Stimulated activated naive B cell treated with anti-CD40 and anti-IgM and Interleukin-4, amounts not matched to agents 10 μg/mL and 1 μg/mL and 100 μg/mL, for 72 hours (primary cell): ENCODE data around the gene RHOBTB3.

Experiments used
- ATAC-seq, 2 donors: fragments of 150-1000 bp; cut with Tn5 transposase; replicated peaks; 2 replicates each; pipeline ENCODE4 v1.10.0; 2021; ENCODE audit warnings: moderate library complexity in 1 of 2
- DNase-seq: peaks from one replicate; pipeline ENCODE4 v3.0.0; 2021
- H3K27ac Mint-ChIP-seq: one replicate; pipeline ENCODE4 v1.8.0; 2022; ENCODE audit warnings: mild to moderate bottlenecking, mixed read lengths
- H3K27me3 Mint-ChIP-seq, 2 donors: one replicate each; pipeline ENCODE4 v1.8.0; 2022; ENCODE audit warnings: mixed read lengths in 2 of 2
- H3K36me3 Mint-ChIP-seq, 2 donors: one replicate each; pipeline ENCODE4 v1.8.0; 2022; ENCODE audit warnings: mixed read lengths in 2 of 2, mild to moderate bottlenecking in 1 of 2
- H3K4me1 Mint-ChIP-seq, 2 donors: one replicate each; pipeline ENCODE4 v1.8.0; 2022; ENCODE audit warnings: mixed read lengths in 2 of 2, mild to moderate bottlenecking in 1 of 2
- H3K4me3 Mint-ChIP-seq, 2 donors: one replicate each; pipeline ENCODE4 v1.8.0; 2022; ENCODE audit warnings: mild to moderate bottlenecking in 2 of 2, mixed read lengths in 2 of 2, moderate library complexity in 1 of 2
- H3K9me3 Mint-ChIP-seq, 2 donors: one replicate each; pipeline ENCODE4 v1.8.0; 2022; ENCODE audit warnings: mixed read lengths in 2 of 2, mild to moderate bottlenecking in 1 of 2

Gene RHOBTB3

DNA sequence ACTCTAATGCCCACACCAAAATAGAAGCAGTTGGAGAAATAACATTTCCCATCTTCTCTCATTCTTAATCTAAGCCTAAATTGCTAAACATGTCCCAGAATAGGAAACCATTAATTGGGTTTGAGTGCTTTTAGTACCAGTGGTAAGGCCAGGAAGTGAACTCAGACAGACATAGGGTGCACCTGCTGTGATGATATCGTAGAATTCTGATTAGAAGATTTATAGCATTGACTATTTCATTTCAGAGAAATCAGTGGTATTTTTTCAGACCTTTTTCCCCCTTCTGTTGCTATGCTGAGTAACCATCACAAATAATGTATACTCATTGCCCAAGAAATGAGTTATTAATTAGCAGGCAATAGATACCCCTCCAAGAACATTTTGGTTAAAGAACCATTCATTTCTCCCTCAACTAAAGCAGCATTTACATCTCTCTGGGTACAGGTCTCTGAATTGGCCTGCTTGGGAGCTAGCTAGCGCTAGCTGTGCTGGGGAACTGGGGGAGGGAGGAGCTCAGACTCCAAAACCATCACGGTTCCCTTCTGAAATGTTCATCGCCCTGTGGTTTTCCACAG is 84.1 kb downstream of the RHOBTB3 start:
- H3K9me3 Mint-ChIP-seq: no peaks in the 10 kb centered on the region
- H3K27ac Mint-ChIP-seq: no peak overlapping the region
- ATAC-seq: peak in 1 of 2 donors; percentile 17
- peaks cover 8 to 16% of the 10 kb centered on the region in 2 donors for H3K36me3 Mint-ChIP-seq
- H3K27me3 Mint-ChIP-seq: no peaks in the 10 kb centered on the region
- no peak for DNase-seq
- H3K4me3 Mint-ChIP-seq: no peak overlapping the region
- peaks cover 45 to 68% of the 10 kb centered on the region in 2 donors for H3K4me1 Mint-ChIP-seq

DNA sequence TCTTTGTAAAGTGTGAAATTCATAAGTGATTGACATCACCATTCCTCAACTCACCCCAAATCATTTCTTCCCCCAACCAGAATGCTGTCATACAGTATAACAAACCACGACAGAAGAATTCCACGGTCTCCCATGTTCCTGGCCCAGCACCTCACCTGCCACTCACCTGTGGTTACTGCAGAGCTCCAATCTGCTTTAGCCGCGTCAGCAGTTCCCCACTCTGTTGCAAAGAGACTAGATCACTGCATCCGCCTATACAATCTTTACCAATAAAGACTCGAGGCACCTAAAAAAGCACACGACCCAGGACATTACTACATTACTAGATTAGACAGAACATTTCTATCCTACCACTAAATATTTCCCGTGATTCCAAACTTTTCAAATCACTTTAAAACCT is 85.2 kb downstream of the RHOBTB3 start:
- peaks cover 8 to 16% of the 10 kb centered on the region in 2 donors for H3K36me3 Mint-ChIP-seq
- no peak overlapping the region for H3K27ac Mint-ChIP-seq
- DNase-seq (no peak), ATAC-seq (no peak)
- H3K9me3 Mint-ChIP-seq: no peaks in the 10 kb centered on the region
- H3K27me3 Mint-ChIP-seq: no peaks in the 10 kb centered on the region
- no peak overlapping the region for H3K4me3 Mint-ChIP-seq
- H3K4me1 Mint-ChIP-seq: peaks cover 40 to 63% of the 10 kb centered on the region in 2 donors

DNA sequence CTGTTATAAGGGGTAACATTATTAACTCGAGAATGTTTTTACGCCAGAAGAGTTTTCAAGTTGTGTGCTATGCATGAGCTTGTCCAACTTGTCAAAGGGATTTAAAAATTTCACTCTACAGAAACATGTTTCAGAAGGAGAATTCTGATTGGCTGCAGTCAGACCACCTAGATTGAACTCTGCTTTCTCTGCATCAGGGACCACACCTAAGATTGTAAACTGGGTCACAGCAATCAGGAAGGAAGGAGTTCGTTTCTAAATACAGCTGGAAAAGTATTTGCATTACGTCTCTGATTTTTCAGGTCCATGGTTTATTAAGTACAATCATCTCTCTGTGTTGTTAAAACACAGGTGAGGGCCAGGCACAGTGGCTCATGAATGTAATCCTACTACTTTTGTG is 85.6 kb downstream of the RHOBTB3 start:
- Mint-ChIP-seq H3K9me3 (no peaks in the 10 kb centered on the region), H3K27ac (no peak overlapping the region), H3K4me3 (no peak overlapping the region), H3K27me3 (no peaks in the 10 kb centered on the region), H3K36me3 (peaks cover 8 to 15% of the 10 kb centered on the region in 2 donors), H3K4me1 (peaks cover 42 to 63% of the 10 kb centered on the region in 2 donors)
- DNase-seq (no peak), ATAC-seq (no peak)

DNA sequence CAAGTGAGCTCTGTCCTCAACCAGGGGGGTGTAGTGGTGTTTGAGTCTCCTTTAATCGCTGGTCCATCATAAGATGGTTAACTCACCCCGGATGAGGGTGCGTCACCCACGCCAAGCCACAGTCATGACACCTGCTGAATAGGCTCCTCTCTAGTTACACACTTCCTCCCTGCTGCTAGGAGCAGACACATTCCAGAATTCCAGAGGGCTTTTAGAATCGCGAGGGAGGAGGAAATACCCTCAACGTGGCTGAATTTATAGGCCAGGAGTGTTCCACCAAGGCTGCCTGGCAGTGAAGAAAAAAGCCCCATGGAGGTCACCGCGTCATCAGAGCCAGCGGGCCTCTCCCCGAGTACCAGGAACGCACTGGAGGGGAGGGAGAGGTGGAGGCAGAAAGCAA is 86.3 kb downstream of the RHOBTB3 start:
- no peaks in the 10 kb centered on the region for H3K9me3 Mint-ChIP-seq
- H3K27me3 Mint-ChIP-seq: no peaks in the 10 kb centered on the region
- peak overlapping the region; percentile 58 to 71 for H3K4me3 Mint-ChIP-seq
- peaks cover 8 to 13% of the 10 kb centered on the region in 2 donors for H3K36me3 Mint-ChIP-seq
- no peak for DNase-seq
- H3K27ac Mint-ChIP-seq: peak overlapping the region; percentile 79
- H3K4me1 Mint-ChIP-seq: peaks cover 39 to 60% of the 10 kb centered on the region in 2 donors
- ATAC-seq: no peak

DNA sequence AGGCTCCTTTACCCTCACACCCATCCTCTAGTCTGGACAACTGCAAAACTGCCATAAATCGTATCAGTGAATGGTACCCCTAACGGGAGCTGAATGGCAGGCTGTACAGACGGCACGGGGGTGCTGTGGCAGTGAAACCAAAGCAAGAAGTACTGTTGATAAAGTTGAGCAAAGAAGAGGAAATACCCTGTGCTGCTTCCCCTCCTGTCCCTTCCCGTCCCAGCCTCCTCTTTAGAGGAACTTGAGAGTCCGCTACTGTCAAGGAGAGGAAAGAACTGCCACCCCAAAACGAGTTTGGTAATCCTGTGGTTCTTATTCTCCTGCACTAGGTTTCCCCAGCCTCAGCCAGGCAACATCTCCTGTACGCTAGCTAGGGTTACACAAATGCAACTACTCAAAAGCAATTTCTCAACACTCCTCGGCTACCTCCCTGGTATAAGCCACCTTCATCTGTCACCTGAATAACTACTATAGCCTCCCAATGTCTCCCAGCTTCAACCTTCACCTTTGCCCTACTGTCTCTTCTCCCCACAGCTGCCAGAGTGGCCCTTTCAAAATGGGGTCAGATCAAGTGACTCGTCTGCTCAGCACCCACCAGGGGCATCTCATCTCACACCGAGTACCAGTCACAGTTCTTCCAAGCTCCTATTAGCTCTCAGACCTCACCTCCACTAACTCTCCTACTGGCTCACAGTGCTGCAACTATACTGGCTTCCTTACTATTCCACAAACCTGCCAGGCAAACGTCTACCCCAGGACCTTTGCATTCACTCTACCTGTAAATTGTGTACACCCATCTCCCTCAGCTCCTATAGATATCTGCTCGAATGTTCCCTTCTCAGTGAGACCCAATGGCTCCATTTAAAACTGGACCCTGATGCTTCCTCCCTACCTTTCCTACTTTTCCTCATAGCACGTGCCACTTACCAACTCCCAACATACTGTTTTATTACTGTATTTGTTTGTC is 87.3 kb downstream of the RHOBTB3 start:
- no peaks in the 10 kb centered on the region for H3K9me3 Mint-ChIP-seq
- ATAC-seq: peak; percentile 41 to 43
- peaks cover 6 to 13% of the 10 kb centered on the region in 2 donors for H3K36me3 Mint-ChIP-seq
- H3K27ac Mint-ChIP-seq: peak overlapping the region; percentile 48
- no peaks in the 10 kb centered on the region for H3K27me3 Mint-ChIP-seq
- peaks cover 44 to 64% of the 10 kb centered on the region in 2 donors for H3K4me1 Mint-ChIP-seq
- peak; percentile 26 for DNase-seq
- peak overlapping the region; percentile 71 to 77 for H3K4me3 Mint-ChIP-seq

DNA sequence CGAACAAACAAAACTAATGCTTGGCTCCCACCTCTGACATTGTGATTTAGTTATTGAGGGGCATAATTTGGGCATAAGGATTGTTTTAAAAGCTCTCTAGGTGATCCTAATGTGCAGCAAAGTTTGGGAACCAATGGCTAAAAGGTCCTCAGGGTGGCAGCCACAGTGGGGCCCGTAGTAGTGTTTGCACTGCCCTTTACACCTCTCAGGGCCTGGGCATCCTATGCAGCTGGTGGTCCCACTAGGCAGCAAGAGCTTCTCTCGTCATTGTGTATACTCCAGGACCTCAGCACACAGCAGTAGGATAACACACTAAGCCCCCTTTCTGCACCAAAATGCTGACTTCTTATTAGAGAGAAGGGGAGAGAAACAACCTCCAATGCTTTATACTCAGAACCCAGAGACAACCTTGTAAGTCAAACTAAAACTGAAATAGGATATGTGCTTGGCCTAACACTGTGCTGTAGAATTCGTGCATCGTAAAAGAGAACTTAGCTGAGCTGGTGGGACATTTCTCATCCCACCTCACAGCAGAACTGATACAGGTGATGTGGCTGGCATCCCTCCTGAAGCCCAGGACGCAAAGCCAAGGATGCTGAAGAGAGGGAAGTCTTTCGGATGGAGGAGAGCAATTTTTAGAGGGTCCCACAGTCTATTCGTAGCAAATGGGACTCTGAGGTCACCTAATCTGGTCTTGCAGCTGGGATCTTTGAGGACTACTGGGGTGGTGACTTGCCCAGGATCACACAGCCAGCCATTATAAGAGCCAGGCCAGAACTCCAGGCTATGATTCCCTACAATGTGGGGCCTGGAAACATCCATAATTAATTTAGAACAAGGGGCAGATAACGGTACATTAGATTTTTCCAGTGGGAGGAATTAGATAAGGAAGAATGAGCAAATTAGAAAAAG is 90.2 kb downstream of the RHOBTB3 start:
- Mint-ChIP-seq H3K4me1 (peaks cover 42 to 60% of the 10 kb centered on the region in 2 donors), H3K9me3 (no peaks in the 10 kb centered on the region), H3K36me3 (peaks cover under 1 to 1% of the 10 kb centered on the region in 2 donors), H3K4me3 (peak overlapping the region; percentile 87 to 91), H3K27me3 (no peaks in the 10 kb centered on the region), H3K27ac (peak overlapping the region; percentile 93)
- DNase-seq (no peak), ATAC-seq (peak; percentile 65 to 71)

DNA sequence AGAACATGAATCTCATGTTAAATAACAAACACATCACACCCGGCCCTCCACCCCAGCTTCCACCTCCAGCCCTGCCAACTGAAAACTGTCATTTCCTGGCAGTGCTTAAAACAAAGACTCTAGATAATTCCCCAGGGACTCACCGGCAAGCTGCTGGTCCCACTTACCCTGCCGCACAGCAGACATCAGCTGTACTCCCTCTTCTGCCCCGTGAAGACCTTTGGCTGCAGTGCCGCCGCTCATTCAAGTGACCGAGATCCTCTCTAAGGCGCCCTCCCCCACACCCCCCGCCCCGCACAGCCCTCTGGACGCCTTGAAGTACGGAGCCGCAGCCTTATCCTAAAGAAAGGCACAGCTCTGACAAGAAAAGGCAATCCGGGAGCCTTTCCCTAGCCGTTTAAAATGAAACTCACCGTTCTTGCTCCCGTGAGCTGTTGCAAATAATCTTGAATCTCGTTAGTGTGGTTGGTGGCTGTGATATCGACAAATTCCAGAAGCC is 91.0 kb downstream of the RHOBTB3 start:
- Mint-ChIP-seq H3K9me3 (no peaks in the 10 kb centered on the region), H3K27me3 (no peaks in the 10 kb centered on the region), H3K36me3 (no peaks in the 10 kb centered on the region), H3K4me3 (peak overlapping the region; percentile 87 to 91), H3K27ac (peak overlapping the region; percentile 93), H3K4me1 (peaks cover 39 to 58% of the 10 kb centered on the region in 2 donors)
- ATAC-seq (peak; percentile 75 to 76), DNase-seq (peak; percentile 62)

DNA sequence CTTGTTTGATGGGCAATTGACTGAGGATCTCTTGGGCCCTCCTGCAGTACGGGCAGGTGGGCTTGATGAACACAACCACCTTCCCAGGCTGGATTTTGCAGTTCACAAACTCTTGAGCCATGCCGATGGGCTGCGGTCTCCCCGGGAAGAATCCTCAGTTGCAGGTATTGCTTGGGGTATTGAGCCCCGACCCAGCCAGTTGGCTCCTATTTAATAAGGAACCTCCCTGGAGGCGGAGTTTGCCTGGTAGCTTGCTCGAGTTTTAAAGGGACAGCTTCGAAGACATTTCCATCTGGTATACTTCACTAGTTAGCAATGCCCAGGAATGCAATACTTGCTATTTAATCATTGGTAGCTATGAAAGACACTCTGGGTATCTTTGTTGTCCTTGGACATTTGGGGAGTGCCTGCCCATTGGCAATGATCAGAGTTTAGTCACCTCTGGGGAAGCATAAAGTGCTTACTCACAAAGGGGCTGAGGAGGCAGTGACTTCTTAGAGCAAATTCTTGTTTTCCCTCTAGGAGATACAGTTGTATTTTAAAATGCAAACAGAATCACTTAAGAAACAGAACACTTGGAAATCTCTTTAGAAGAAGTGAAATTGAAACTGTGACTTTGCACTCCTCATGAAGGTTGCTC is 91.5 kb downstream of the RHOBTB3 start, which contains the start of gene GLRX:
TSS of gene GLRX (minus strand) at position 185 of the 640 bp plus-strand sequence. CDS start at position 121, 64 bp downstream.
- DNase-seq: peak; percentile 19
- Mint-ChIP-seq H3K27ac (peak within 1 kb of the TSS; percentile 93), H3K4me1 (peaks cover 37 to 55% of the 10 kb centered on the region in 2 donors), H3K27me3 (no peaks in the 10 kb centered on the region), H3K36me3 (no peaks in the 10 kb centered on the region), H3K9me3 (no peaks in the 10 kb centered on the region), H3K4me3 (peak within 1 kb of the TSS; percentile 87 to 91)
- peak; percentile 26 to 33 for ATAC-seq

DNA sequence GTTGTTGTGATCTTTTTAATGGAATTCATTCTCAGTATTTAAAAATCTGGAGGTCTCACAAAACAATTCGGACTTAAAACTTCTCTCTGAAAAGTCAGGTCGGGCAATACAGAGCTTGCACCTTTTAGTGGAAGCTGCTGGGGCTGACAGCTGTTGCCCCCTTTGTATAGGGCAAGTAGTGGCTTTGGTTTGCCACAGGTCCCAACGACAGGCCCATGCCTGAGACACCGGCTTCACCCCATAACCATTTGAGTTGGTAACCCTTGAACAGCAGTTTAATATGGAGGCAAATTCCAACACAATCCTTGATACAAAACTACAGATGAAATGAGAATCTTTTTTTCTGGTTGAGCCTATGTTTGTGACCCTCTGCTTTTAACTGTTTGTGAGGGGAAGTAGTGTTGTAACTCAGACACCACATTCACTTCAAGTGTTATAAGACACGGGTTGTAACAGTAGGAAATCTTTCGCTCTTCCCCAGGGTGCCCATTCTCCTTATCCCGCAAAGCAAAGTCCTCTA is 92.1 kb downstream of the RHOBTB3 start:
- Mint-ChIP-seq H3K4me3 (peak overlapping the region; percentile 14 to 91), H3K27ac (peak overlapping the region; percentile 93), H3K9me3 (no peaks in the 10 kb centered on the region), H3K36me3 (no peaks in the 10 kb centered on the region), H3K4me1 (peaks cover 33 to 48% of the 10 kb centered on the region in 2 donors), H3K27me3 (no peaks in the 10 kb centered on the region)
- no peak for DNase-seq
- ATAC-seq: no peak

DNA sequence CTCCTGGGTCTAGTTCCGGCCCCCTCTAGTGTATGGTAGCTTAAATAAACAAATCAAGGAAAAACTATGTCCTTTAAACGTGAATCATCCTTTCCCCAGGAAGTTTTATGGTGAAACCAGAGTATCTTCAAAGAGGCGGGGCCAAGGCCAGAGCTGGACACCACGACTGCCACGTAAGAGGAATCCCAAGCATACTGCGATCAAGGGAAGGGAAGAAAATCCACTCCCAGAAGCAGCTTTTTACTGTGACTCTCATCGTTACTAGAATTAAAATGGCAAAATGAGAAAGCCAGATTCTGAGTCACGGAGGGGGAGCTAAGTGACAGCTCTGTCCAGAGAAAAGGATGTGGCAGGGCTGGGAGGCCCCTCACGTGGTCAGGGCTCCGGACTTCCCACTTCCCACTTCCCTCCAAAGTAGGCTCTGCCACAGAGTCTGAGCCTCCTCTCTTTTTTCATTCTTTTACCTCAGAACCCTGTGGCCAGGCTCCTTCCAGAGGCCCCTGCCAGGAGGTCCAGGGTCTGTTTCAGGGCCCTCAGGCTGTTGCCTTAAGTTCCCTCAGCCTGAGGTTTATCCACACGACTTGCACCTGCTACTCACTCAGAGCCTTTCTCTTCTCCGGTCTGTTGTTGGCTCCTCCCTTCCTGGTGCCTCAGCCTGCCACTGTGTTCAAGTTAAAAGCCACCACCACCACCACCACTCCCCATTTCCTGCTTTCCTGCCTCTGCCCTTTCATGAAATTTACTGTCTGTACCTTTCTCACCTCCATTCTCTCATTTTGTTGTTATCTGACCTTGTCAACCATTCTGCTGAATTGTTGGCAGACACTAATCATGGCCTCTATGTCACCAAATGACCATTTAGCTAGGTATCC is 92.8 kb downstream of the RHOBTB3 start:
- H3K27me3 Mint-ChIP-seq: no peaks in the 10 kb centered on the region
- peaks cover 27 to 41% of the 10 kb centered on the region in 2 donors for H3K4me1 Mint-ChIP-seq
- H3K4me3 Mint-ChIP-seq: peak overlapping the region; percentile 42 to 63
- H3K36me3 Mint-ChIP-seq: no peaks in the 10 kb centered on the region
- ATAC-seq: peak; percentile 19 to 29
- peak overlapping the region; percentile 92 for H3K27ac Mint-ChIP-seq
- no peaks in the 10 kb centered on the region for H3K9me3 Mint-ChIP-seq
- no peak for DNase-seq

DNA sequence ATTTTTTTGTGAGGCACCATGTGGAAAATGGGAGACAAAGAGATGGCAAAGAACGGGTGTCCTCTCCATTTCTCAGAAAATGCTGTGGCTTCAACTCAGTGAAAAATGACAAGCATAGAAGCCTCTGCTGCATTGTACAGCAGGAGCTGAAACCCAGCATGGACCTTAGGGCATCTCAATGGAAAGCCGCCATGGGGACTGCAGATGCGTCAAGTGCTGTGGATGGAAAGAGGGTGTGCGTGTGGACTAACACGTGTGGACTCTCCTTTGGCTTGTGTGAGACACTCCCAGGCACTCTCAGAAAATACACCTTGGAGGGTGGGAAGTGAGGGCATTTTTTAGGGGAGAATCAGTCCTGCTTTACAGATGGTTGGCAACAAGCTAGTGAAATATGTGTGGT is 93.6 kb downstream of the RHOBTB3 start:
- Mint-ChIP-seq H3K4me1 (peaks cover 24 to 36% of the 10 kb centered on the region in 2 donors), H3K4me3 (no peak overlapping the region), H3K27me3 (no peaks in the 10 kb centered on the region), H3K9me3 (no peaks in the 10 kb centered on the region), H3K27ac (no peak overlapping the region), H3K36me3 (no peaks in the 10 kb centered on the region)
- ATAC-seq (no peak), DNase-seq (no peak)

DNA sequence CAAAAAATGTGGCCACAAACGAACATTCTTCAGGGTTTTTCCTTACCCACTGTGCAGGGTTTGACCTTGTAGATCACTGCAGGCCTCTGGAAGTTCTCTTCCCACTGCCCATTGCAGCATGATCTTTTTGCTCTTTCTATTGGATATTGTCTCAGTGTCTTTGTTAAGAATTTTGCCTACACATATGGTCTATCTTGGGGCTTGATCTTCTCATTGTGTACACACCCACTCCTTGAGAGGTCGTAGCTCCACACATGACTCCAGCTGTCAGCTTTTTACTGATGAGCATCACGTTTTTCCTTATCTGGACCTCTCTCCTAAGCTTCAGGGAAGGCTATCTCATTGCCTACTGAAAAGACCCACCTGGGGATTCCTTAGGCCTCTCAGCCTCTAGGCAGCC is 94.4 kb downstream of the RHOBTB3 start:
- H3K4me1 Mint-ChIP-seq: peaks cover 24 to 36% of the 10 kb centered on the region in 2 donors
- H3K36me3 Mint-ChIP-seq: no peaks in the 10 kb centered on the region
- H3K9me3 Mint-ChIP-seq: no peaks in the 10 kb centered on the region
- no peak for DNase-seq
- H3K27ac Mint-ChIP-seq: peak overlapping the region; percentile 32
- H3K27me3 Mint-ChIP-seq: no peaks in the 10 kb centered on the region
- H3K4me3 Mint-ChIP-seq: no peak overlapping the region
- ATAC-seq: no peak
